Cerebellar cortex (tissue), 1 donor: ENCODE measurements around the gene SH3RF3.

Source experiments
- DNase-seq: peaks from one replicate; pipeline ENCODE4 v3.0.0-alpha.2; 2015; ENCODE audit warnings: low spot score

SH3RF3 gene

GRCh38 chr2:109261906-109262631 lies 133.1 kb downstream of the SH3RF3 start:
- no peak for DNase-seq

- no peak for DNase-seq
Observed at GRCh38 chr2:109264595-109265328, 135.8 kb downstream of the SH3RF3 start.

- DNase-seq: no peak
Observed at GRCh38 chr2:109265369-109265768, 136.4 kb downstream of the SH3RF3 start.

GRCh38 chr2:109265953-109266352 lies 136.9 kb downstream of the SH3RF3 start:
- DNase-seq: no peak

GRCh38 chr2:109266496-109266895 lies 137.5 kb downstream of the SH3RF3 start:
- DNase-seq: no peak

- DNase-seq: no peak
Observed at GRCh38 chr2:109266998-109267854, 138.2 kb downstream of the SH3RF3 start.

- no peak for DNase-seq
Observed at GRCh38 chr2:109268916-109269315, 139.9 kb downstream of the SH3RF3 start.

- DNase-seq: no peak
Observed at GRCh38 chr2:109269706-109270504, 140.9 kb downstream of the SH3RF3 start.

- DNase-seq: no peak
Observed at GRCh38 chr2:109270505-109271312, 141.7 kb downstream of the SH3RF3 start.

GRCh38 chr2:109271920-109272319 lies 142.9 kb downstream of the SH3RF3 start:
- DNase-seq: no peak

- DNase-seq: no peak
Observed at GRCh38 chr2:109272461-109272860, 143.5 kb downstream of the SH3RF3 start.

- no peak for DNase-seq
Observed at GRCh38 chr2:109275120-109276012, 146.4 kb downstream of the SH3RF3 start.

- DNase-seq: no peak
Observed at GRCh38 chr2:109277406-109277805, 148.4 kb downstream of the SH3RF3 start.

- no peak for DNase-seq
Observed at GRCh38 chr2:109279243-109279860, 150.3 kb downstream of the SH3RF3 start.

GRCh38 chr2:109280804-109281203 lies 151.8 kb downstream of the SH3RF3 start:
- no peak for DNase-seq

GRCh38 chr2:109282360-109282759 lies 153.4 kb downstream of the SH3RF3 start:
- DNase-seq: no peak

GRCh38 chr2:109282865-109283264 lies 153.9 kb downstream of the SH3RF3 start:
- DNase-seq: no peak

GRCh38 chr2:109284826-109285225 lies 155.8 kb downstream of the SH3RF3 start:
- no peak for DNase-seq

- no peak for DNase-seq
Observed at GRCh38 chr2:109285244-109285651, 156.2 kb downstream of the SH3RF3 start.
